DMS 273 treated with DMSO at 0.1 percent for 48 hours (cell line): ENCODE measurements around the gene TNC.
A peak's percentile ranks its signal among the peaks of the same experiment; 100 is the strongest.

Experiments
- DNase-seq: peaks from one replicate; lab custom pipeline; 2025; lab: John Stamatoyannopoulos, UW

The TNC gene

DNA sequence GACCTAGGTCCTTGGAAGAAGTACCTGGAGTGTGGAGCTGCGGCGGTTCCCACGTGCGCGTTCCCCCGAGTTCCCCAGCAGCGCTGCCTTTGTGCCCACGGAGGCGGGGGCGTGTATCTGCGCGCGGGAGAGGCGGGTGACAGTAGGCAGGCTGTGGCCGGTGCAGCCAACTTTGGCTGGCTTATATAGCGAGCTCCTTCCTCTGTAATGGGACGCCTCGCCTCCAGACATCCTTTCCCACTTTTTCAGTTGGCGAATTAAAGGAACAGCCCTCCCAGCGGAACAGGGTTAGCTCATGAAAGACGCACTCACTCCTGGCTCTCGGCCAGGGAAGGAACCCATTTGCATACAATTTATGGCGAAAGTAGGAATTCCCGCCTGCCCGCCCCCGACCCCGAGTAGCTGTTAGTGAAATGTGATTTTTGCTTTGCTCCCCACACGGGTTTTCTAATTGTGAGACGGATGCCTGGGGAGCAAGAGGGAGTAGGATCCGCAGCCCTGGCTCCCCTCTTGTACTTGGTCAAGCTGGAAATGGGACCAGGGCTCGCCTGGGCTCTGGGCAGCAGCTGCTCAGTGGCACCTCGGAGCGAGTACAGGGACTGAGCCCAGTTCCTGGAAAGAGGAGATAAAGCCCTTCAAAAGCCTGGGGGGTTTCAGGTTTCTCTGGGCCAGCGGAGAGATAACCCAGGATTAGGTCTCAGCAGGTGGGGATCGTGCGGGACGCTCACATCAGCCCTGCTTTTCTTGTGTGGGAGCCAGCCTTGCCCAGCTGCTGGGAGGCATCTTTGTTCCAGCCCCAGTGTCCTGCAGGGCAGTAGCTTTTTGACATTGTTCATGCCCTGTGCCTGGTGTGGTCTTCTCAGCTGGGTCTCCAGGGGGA lies at the start of gene TNC:
TSS of gene TNC (minus strand) at position 159 of the 880 bp plus-strand sequence. CDS start 27,139 bp downstream, outside the sequence.
- peak; percentile 64 for DNase-seq

DNA sequence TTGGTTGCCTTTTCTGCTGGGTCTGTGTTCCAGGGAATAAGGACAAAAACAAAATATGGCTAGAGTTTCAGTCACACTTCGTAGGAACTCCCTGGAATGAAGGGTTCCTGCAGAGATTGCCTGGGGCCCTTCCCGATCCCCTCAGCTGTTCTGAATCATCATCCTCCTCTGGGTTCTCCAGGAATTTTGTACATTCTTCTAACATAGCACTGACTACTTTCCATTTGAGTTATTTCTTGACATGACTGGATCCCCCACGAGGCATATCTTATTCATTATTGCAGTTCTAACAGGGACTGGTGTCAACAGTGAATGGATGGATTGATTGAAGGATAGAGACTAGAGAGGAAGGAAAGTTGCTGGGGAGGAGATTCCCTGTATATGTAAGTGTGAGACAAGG lies 49.2 kb upstream of the TNC start:
- no peak for DNase-seq

DNA sequence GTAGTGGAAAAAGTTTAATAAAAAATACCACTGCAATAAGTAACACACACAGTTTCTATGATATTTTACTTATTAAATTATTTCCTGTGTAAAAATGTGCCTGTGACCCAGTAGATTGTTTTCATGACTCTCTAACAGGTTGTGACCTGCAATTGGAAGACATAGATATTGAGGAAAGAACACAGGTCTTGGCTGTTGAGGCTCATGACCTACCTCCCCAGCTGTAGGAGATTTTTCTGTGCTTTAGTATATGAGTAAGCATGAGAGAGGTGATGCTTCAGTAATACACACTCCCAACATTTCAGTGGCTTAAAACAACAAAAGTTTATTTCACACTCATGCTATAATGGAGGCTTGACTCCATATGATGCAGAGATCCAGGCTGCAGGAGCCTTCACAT lies 47.3 kb upstream of the TNC start:
- no peak for DNase-seq

DNA sequence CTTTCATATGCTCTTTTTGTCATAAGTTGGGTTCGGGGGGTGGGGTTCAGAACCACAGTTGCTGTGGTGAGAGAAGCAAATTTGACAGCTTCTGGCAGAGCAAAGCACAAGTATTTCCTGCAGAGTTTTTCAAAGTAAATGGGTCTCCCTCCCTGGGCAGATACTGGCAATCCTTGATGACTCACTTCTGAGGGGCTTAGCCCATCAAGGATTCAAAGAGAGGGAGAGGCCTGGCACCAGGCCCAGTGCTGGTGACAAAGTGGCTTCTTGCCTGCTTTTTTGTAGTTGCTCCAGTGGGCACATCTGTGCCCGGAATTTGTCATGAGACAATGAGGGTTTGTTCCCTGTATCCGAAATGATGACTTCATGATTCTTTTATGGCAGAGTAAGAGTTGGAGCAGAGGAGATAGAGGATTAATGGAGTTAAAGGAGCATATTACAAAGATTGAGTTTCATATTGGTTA lies 46.6 kb upstream of the TNC start:
- no peak for DNase-seq

DNA sequence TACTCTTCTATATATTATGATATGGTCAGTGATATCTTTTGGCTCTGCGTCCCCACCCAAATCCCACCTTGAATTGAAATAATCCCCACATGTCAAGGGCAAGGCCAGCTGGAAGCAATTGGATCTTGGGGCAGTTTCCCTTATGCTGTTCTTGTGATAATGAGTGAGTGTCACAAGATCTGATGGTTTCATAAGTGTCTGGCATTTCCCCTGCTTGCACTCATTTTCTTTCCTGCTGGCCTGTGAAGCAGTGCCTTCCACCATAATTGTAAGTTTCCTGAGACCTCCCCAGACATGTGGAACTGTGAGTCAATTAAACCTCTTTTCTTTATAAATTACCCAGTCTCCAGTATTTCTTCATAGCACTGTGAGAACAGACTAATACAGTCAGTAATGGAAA lies 45.0 kb upstream of the TNC start:
- no peak for DNase-seq

DNA sequence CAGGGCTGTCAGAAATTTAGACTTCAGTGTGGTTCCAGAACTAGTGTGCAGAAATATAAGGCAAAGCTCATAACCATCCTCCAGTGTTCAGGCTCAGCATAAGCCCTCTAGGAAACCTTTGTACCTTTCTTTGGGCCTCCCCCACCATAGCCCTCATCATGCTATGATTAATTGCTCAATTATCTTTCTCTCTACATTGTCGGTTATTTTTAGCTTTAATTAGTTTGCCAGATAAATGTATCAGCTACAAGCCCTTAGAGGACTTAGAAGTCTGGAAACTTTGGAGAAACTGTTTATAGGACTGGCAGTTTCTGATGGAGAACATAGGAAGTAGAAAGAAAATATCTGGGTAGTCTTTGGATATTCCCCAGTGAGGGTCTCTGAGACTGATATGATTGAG lies 43.5 kb upstream of the TNC start:
- no peak for DNase-seq

DNA sequence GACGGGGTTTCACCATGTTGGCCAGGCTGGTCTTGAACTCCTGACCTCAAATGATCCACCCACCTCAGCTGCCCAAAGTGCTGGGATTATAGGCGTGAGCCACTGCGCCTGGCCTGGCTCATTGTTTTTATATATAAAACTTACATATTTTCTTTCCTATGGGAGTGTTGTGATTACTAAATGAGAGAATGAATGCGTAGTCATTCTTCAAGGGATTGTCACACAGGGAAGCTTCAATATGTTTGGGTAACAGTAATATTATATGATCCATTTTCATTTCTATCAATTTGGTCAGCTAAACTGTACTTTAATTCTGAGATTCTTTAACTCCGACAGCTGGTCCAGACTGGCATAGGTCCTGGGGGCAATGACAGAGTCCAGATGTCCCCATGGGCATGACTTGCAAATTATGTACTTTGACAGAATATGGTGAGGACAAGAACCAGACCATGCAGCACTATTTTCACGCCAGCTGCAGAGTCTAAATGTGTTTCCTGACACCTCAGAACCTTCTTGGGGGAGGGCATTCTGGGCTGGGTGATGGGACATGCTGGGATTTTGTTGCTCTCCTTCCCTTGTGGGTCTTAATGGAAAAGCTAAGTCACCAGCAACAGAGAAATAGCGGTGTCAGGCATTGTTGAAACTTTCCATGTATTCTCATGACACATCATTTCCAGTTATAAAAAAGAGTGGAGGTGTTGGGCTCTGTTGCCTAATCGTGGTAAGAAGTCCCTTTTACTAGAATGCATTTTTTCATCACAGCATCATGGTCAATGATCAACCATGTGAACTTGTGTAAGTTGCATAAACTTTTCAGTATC lies 40.9 kb upstream of the TNC start:
- DNase-seq, result no peak

DNA sequence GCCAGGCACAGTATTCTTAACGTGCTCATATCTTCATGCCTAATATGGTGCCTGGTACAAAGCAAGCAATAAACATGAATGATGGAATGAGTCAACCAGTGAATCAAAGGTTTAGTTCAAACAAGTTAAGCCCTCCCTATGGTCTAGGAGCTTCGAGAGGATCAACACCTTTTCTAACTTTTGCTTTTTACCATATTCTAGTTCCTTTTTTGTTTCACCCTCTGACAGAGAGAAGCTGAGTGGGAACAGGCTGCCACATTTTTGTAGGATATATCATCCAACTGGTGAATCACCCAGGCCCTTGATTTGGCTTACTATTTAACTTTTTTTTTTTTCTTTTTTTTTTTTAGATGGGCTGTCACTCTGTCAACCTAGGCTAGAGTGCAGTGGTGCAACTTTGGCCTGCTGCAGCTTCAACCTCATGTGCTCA lies 39.3 kb upstream of the TNC start:
- no peak for DNase-seq

DNA sequence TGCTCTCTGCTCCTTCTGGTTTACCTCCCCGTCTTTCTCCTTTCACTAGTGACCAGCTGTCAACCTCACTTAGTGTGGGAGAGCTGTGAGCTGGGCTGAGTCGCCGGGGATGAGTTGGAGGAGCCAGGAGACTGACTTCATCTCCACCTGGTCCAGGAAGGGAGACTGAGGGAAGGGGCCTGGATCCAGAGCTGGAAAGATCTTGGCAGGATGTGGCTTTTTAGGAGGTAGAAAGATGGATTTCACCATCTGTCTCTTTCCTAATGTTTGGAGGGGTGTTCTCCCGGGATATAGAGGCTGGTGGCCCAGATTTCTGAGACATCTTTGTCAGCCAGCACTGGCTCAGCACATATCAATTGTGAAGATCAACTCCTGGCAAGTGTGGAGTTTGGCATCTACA lies 37.1 kb upstream of the TNC start:
- no peak for DNase-seq

DNA sequence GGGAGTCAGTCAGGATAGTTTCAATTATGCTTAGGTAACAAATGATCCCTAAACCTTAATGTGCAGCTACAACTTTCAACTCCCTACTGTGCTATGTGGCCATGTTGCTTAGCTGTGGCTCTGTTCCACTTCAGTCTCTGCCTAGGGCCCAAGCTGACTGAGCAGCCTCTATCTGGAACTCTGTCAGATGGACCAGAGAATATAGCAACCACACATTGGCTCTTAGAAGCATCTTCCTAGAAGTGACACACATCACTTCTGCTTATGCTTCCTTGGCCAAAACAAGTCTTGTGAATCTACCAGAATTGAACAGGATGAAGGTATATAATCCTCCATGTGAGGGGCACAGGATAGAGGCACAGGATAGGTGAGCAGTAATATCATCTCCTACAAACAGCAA lies 36.7 kb upstream of the TNC start:
- no peak for DNase-seq

DNA sequence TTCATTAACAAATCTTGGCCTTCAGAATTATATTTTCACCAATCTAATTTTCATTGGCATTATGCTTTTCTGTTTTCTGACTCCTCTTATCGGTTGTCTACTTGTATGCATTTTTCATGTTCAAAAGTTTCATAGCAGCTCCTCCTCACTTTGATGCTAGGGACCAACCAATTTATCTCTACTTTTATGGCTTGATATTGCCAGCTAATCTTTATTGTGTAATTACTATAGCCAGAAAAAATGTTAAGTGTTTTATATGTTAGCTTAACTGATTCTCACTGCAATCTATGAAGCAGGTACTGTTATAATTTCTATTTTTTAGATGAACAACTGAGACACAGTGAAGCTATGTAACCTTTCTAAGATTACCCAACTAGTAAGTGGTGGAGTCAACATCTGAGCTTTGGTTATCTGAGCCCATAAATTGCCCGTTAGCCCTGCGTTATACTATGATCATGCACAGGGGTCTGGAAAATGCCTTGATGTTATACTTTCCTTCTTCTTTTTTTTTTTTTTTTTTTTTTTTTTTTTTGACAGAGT lies 34.4 kb upstream of the TNC start:
- DNase-seq, result no peak

DNA sequence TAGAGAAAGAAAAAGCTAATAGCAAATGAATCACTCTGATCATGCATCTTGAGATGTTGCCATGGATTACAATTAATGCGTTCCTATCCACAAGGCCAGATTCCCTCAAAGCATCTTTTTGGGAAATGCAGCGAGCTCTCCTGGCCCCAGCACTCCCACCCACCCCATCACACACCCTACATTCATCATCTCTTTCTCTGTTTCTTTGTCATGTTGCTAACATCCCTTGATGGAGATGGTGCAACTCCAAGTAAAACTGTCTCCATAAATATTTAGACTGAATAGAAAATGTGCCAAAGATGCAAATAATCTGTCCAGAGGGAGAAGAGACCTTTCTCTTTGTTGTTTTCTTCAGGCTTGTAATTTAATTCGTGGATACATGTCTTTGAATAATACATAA lies 30.8 kb upstream of the TNC start:
- DNase-seq, result no peak

DNA sequence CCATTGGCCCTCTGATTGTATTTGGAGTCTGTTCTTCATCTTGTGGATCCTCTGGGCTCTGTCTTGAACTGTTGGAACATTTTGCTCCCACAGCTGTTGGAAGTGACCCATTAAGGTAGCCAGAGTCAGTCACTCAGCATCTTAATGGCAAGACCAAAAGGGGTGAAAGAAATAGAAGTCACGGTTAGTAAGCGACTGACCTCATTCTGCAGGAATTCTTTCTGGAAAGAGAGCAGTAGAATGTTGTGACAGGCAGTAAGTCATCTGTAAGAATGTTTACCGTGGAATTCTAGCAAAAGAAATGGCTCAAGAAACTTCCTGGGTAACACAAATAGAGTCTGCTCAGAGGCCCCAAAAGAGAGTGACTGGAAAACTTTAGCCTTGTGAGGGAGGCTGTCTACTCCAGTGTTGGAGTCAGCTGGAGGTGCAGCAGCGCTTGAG lies 28.6 kb upstream of the TNC start:
- DNase-seq, result no peak

DNA sequence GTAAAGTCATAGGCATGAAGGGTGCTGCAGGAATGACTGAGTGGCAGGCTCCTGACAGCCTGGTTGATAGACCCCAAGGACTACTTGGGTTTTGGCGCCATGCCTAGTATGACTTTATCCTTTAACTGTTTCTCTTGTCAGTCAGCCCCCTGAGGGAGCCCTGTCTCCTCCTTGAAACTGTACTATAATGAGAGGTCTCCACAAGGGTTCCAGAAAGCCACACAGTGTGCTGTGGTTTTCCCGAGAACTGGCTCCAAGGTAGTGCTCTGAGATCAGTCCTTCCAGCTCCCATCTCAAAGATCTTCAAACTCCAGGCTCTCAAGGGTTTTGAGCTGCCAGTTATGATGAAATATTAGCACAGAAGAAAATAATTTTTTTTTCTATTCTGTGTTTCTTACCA lies 26.7 kb upstream of the TNC start:
- no peak for DNase-seq

DNA sequence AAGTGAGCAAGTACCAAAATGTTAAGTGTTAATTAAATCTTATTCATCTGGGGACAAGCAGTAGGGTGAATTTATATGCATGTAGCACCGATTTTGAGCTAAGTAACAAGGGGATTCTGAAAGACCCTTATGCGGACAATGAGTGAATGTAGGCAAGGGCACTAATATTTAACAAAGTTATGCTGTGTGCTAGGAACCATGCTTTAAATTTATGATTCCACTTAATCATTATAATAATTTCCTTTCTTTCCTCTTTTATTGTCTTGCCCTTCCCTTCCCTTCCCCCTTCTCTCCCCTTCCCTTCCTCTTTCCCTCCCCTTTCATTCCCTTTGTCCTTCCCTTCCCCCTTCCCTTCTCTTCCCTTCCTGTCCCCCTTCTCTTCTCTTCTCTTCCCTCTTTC lies 25.7 kb upstream of the TNC start:
- no peak for DNase-seq

DNA sequence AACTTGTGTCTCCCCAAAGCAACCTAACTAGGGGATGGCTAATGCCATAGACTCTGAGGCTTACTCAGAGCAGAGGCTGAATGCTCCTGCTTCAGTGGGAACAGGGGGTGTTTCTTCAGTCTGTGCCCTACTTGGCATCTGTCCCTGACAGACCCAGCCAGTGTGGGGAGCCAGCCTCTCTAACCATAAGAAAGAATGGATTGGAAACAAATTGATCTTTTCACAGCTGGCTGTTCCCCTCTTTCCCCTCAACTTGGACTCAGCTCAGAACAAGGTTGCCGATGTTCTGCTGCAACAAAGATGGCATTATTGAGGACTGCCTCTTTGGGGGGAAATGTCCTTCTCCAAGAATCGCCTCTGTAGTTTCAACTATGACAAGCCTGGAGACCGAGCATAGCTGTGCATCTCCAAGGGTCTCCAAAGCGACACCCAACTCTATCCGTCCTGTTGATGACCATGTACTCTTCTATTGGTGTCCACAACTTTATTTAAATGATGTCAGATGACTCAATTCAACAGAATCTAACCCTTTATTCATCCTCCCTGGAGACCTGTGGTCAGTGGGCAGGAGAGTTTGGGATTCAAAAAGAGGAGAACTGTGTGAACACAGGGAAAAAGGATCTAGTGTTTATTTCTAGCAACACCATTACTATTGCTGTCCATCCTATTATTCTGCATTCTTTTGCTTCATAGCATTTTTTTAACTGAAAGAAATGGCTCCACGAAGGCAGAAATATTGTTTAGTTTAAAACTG lies 24.7 kb upstream of the TNC start:
- no peak for DNase-seq

DNA sequence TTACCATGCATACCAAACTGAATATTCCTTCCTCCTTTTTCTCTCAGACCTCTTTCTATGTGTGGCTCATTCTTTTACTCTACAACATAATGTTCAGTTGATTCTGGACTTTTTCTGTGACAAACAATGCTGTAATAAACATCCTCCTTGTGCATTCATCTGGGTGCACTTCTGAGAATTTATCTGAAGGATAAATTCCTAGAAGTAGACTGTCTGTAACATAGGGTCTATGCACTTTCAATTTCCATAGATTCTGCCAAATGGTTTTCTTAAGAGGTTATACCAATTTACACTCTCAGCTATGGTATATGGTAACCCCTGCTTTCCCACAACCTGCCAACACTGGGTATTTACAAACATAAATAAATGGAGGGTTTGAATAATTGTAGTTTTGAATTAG lies 24.1 kb upstream of the TNC start:
- no peak for DNase-seq

DNA sequence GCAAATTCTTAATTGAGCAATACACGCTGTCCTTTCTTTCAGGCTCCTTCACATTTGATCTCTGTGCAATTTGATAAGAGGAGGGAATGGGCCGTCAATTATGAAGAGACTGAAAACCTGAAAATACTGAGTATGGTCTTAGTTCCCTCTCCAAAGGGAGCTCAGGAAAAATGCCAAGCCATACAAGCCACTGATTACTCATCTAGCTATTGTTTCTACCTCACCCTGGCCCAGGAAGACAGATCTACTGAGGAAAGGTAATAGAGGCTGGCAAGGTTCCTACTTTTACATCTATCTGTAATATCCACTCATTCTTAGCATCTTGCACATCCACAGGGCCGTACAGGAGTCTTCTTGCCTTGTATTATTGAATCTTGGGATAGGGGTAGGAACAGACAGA lies 23.7 kb upstream of the TNC start:
- DNase-seq, result no peak

DNA sequence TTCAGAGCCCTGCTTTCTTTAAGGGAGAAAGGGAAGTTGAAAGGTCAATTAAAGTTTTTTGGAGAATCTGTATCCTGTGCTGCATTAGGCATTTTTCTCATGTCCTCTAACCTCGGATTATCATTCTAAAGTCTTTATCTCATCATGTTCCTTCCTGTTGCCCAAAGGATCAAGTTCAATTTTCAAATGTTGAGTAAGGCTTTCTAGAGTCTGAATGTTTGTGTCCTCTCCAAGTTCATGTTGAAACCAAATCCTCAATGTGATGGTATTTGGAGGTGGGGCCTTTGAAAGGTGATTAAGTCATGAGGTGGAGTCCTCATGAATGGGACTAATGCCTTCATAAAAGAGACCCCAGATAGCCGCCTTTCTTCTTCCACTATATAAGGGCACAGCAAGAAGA lies 20.2 kb upstream of the TNC start:
- no peak for DNase-seq

DNA sequence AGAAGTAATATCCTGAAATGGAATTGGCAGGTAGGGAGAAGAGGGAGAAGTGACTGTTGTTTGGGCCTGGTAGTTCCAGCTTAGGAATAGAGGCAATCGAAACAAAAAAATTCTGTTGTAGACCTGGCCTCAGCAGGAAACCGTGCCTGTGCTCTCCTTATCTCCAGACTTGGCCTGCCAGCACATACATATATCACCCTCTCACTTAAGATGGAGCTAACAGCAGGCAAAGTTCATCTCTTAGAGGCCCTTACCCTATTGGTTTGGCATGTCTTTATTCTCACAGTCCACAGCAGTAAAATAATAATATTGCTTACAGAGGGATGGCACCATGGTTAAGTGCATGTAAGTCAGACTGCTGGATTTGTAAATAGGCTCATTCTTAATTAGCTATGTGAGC lies 19.6 kb upstream of the TNC start:
- DNase-seq, result no peak

DNA sequence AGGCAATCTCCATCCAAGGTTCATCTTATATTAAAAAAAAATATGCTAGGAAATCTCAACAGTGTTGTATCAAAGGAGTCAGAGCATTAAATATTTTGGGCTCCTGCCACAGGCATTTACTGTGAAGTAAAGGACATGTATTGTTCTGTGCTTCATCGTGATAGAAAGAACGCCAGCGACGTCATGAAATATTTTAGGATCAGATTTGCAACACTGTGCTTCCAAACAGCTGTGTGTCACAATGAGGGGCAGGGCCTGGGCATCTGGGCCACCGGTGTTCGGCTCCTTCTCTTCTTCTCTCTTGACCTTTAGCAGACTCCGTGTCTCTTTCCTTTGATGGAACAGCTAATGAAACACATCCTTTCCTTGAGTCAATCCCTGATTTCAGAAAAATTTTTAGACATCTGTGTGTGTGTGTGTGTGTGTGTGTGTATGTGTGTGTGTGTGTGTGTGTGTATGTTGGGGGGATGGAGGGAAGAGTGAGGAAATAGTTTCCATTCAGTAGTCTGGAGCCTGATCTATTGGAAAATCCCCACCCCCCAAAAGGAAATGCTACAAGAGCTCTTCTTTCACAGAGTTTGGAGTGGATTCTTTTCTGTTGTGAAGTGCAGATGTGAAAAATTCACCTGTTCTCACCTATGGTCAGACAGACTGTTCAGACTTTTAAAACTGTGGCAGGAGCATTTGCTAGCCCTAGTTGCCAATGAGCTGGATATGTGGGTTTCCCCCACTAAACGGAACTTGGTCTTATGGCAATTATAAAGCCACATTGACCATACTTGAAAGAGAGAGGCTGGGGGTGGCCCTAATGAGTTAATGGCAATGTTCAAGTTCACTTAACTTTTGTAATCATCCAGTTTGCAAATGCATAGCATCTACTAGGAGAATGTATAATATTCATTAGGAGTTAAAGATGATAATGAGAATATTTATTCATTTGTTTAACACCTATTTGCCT lies 18.1 kb upstream of the TNC start:
- no peak for DNase-seq
